ENCODE data around the gene DCDC1.

The DCDC1 gene

GRCh38 chr11:31369348-31370329, at the start of gene DCDC1, which contains the start of gene DNAJC24:
Gene DCDC1 (minus strand): TSS chr11:31369739. CDS start chr11:31328280, 41,459 bp downstream.
Gene DNAJC24 (plus strand): TSS chr11:31369860. CDS start chr11:31370749, 889 bp downstream.
- Histone ChIP-seq H3K27ac (peak within 1 kb of the TSS; percentile 72 to 82), H3K27me3 (no peaks in the 10 kb centered on the region), H3K9me3 (no peaks in the 10 kb centered on the region), H3K36me3 (no peaks in the 10 kb centered on the region), H3K4me3 (peak within 1 kb of the TSS; percentile 67 to 73), H3K4me1 (peaks cover 0 to 13% (median 10%) of the 10 kb centered on the region in 4 donors)
- TF ChIP-seq CTCF (IDR thresholded peaks at IDR 0.05), result no peak
- DNase-seq, result peak; percentile 87 to 92
- intact Hi-C loops (cut with DNase I; ENCODE audit: low total_unique reads), result no loop called here

GRCh38 chr11:31419138-31419537, 49.6 kb upstream of the DCDC1 start:
- Histone ChIP-seq H3K9me3 (no peaks in the 10 kb centered on the region), H3K4me3 (no peak overlapping the region), H3K36me3 (no peaks in the 10 kb centered on the region), H3K4me1 (no peaks in the 10 kb centered on the region), H3K27me3 (no peaks in the 10 kb centered on the region), H3K27ac (no peak overlapping the region)
- no peak for TF ChIP-seq CTCF (IDR thresholded peaks at IDR 0.05)
- intact Hi-C loops (cut with DNase I; ENCODE audit: low total_unique reads), result no loop called here
- no peak for DNase-seq

GRCh38 chr11:31417816-31418215, 48.3 kb upstream of the DCDC1 start:
- Histone ChIP-seq H3K9me3 (no peaks in the 10 kb centered on the region), H3K4me1 (no peaks in the 10 kb centered on the region), H3K27ac (no peak overlapping the region), H3K4me3 (no peak overlapping the region), H3K27me3 (no peaks in the 10 kb centered on the region), H3K36me3 (no peaks in the 10 kb centered on the region)
- TF ChIP-seq CTCF (IDR thresholded peaks at IDR 0.05), result no peak
- DNase-seq, result no peak
- intact Hi-C loops (cut with DNase I; ENCODE audit: low total_unique reads), result loop anchor here (2.0 kb wide), 1 partner anchor 13 kb away; no protein-coding TSS in a partner anchor

GRCh38 chr11:31417357-31417756, 47.8 kb upstream of the DCDC1 start:
- Histone ChIP-seq H3K4me3 (no peak overlapping the region), H3K27me3 (no peaks in the 10 kb centered on the region), H3K27ac (no peak overlapping the region), H3K4me1 (no peaks in the 10 kb centered on the region), H3K9me3 (no peaks in the 10 kb centered on the region), H3K36me3 (no peaks in the 10 kb centered on the region)
- TF ChIP-seq CTCF (IDR thresholded peaks at IDR 0.05), result no peak
- DNase-seq, result no peak
- intact Hi-C loops (cut with DNase I; ENCODE audit: low total_unique reads), result loop anchor here (2.0 kb wide), 1 partner anchor 13 kb away; no protein-coding TSS in a partner anchor

- no peaks in the 10 kb centered on the region for H3K27me3 ChIP-seq
- H3K36me3 ChIP-seq, result no peaks in the 10 kb centered on the region
- no peak overlapping the region for H3K4me3 ChIP-seq
- intact Hi-C loops (cut with DNase I; ENCODE audit: low total_unique reads), result no loop called here
- H3K27ac ChIP-seq, result no peak overlapping the region
- no peak for TF ChIP-seq CTCF (IDR thresholded peaks at IDR 0.05)
- no peak for DNase-seq
- H3K4me1 ChIP-seq, result no peaks in the 10 kb centered on the region
- no peaks in the 10 kb centered on the region for H3K9me3 ChIP-seq
Measured at GRCh38 chr11:31415435-31415834, 45.9 kb upstream of the DCDC1 start.

All from tibial artery (tissue), 4 donors.